Measurements from ENCODE around the gene GZMM. TPM values are rescaled to one million over a fixed set of nuclear protein-coding genes. Genes with fewer than 3 reads are reported as not detected.

GZMM gene
- total RNA-seq, 1 donor from 2014 or later: 0.34 TPM

GRCh38 chr19:524062-524674, 19.7 kb upstream of the GZMM start:
- Mint-ChIP-seq H3K27me3 (peaks cover 3% of the 10 kb centered on the region), H3K4me1 (ENCODE audit: unreplicated experiment) (peaks cover 9% of the 10 kb centered on the region), H3K27ac (no peak overlapping the region), H3K36me3 (peaks cover 4% of the 10 kb centered on the region), H3K9me3 (no peaks in the 10 kb centered on the region), H3K4me3 (no peak overlapping the region)
- no peak for TF ChIP-seq CTCF (conservative IDR thresholded peaks at IDR 0.05)
- no peak for DNase-seq (ENCODE audit: extremely low spot score, unreplicated experiment)

- TF ChIP-seq CTCF (conservative IDR thresholded peaks at IDR 0.05): no peak
- DNase-seq (ENCODE audit: extremely low spot score, unreplicated experiment): no peak
- H3K27ac Mint-ChIP-seq: peak overlapping the region; percentile 74
- no peak overlapping the region for H3K4me3 Mint-ChIP-seq
- peaks cover 4% of the 10 kb centered on the region for H3K36me3 Mint-ChIP-seq
- peaks cover 3% of the 10 kb centered on the region for H3K27me3 Mint-ChIP-seq
- peaks cover 9% of the 10 kb centered on the region for H3K4me1 Mint-ChIP-seq (ENCODE audit: unreplicated experiment)
- no peaks in the 10 kb centered on the region for H3K9me3 Mint-ChIP-seq
Observed at GRCh38 chr19:525029-525428, 18.8 kb upstream of the GZMM start.

- H3K36me3 Mint-ChIP-seq: peaks cover 2% of the 10 kb centered on the region
- peak overlapping the region; percentile 74 for H3K27ac Mint-ChIP-seq
- TF ChIP-seq CTCF (conservative IDR thresholded peaks at IDR 0.05): no peak
- no peaks in the 10 kb centered on the region for H3K9me3 Mint-ChIP-seq
- peaks cover 9% of the 10 kb centered on the region for H3K4me1 Mint-ChIP-seq (ENCODE audit: unreplicated experiment)
- no peak overlapping the region for H3K4me3 Mint-ChIP-seq
- peaks cover 3% of the 10 kb centered on the region for H3K27me3 Mint-ChIP-seq
- DNase-seq (ENCODE audit: extremely low spot score, unreplicated experiment): no peak
Observed at GRCh38 chr19:525857-526419, 17.9 kb upstream of the GZMM start.

GRCh38 chr19:530134-531008, 13.5 kb upstream of the GZMM start:
- Mint-ChIP-seq H3K27me3 (peaks cover 2% of the 10 kb centered on the region), H3K9me3 (no peaks in the 10 kb centered on the region), H3K4me3 (peak overlapping the region; percentile 86), H3K27ac (peak overlapping the region; percentile 67), H3K36me3 (no peaks in the 10 kb centered on the region), H3K4me1 (ENCODE audit: unreplicated experiment) (peaks cover 12% of the 10 kb centered on the region)
- no peak for DNase-seq (ENCODE audit: extremely low spot score, unreplicated experiment)
- no peak for TF ChIP-seq CTCF (conservative IDR thresholded peaks at IDR 0.05)

- Mint-ChIP-seq H3K36me3 (no peaks in the 10 kb centered on the region), H3K4me1 (ENCODE audit: unreplicated experiment) (peaks cover 9% of the 10 kb centered on the region), H3K9me3 (no peaks in the 10 kb centered on the region), H3K4me3 (peak overlapping the region; percentile 86), H3K27me3 (no peaks in the 10 kb centered on the region), H3K27ac (peak overlapping the region; percentile 67)
- DNase-seq (ENCODE audit: extremely low spot score, unreplicated experiment): peak; percentile 96
- TF ChIP-seq CTCF (conservative IDR thresholded peaks at IDR 0.05): peak; percentile 28
Observed at GRCh38 chr19:531009-531752, 12.7 kb upstream of the GZMM start.
